ENCODE measurements around the gene KAZN. TPM values are rescaled to one million over a fixed set of nuclear protein-coding genes. Genes with fewer than 3 reads are reported as not detected.

Gene KAZN
- total and polyA plus RNA-seq, 2 of the 8 experiments (the other 6 are each of a cell fraction or from before 2014, with no cell fraction given) = 3.7 to 11.8 TPM

- TF ChIP-seq TEAD4 (IDR thresholded peaks at IDR 0.05; ENCODE audit: low read depth, low read length) (no peak), HDAC2 (IDR thresholded peaks at IDR 0.05; ENCODE audit: borderline replicate concordance in 1 of 2, low read depth in 2 of 2, low read length in 2 of 2) (no peak), BRCA1 (IDR thresholded peaks at IDR 0.05; ENCODE audit: low read depth, low read length) (no peak)
Observed at GRCh38 chr1:14828665-14829064, 230.2 kb downstream of the KAZN start (continued).
